Transverse colon (tissue), 4 donors: ENCODE measurements around the gene MRPL19. TPM values are rescaled to one million over a fixed set of nuclear protein-coding genes. Genes with fewer than 3 reads are reported as not detected.
"Not testable (repeated sequence)": the region's sequence is repeated elsewhere in the genome, so short reads cannot be mapped to it uniquely, and the experiment has no call there.

ENCODE experiments used
- DNase-seq: peaks from one replicate; pipeline ENCODE4 v3.0.0-alpha.2; 2019
- H3K27ac ChIP-seq, 4 donors: fragments of 200-600 bp; sonication (generic); 2 replicates each; pipeline ENCODE4 v1.5.1; 2016 to 2018; ENCODE audit warnings: inconsistent platforms in 4 of 4
- H3K27me3 ChIP-seq: fragments of 200-600 bp; sonication (generic); 2 replicates; pipeline ENCODE4 v1.5.1; 2017; ENCODE audit warnings: inconsistent platforms
- H3K36me3 ChIP-seq, 4 donors: fragments of 200-600 bp; sonication (generic); 2 replicates each; pipeline ENCODE4 v1.5.1; 2017 to 2019; ENCODE audit warnings: inconsistent platforms in 4 of 4
- H3K4me1 ChIP-seq, 4 donors: fragments of 200-600 bp; sonication (generic); 2 replicates each; pipeline ENCODE4 v1.5.1; 2017 to 2020; ENCODE audit warnings: inconsistent platforms in 4 of 4
- H3K4me3 ChIP-seq, 4 donors: fragments of 200-600 bp; sonication (generic); 1 replicate in 1 of 4; 2 replicates in 3 of 4; pipeline versions ENCODE4 v1.5.1 to v1.6.1; 2017 to 2019; ENCODE audit warnings: inconsistent platforms in 4 of 4
- H3K9me3 ChIP-seq, 2 donors: fragments of 200-600 bp; sonication (generic); 2 replicates each; pipeline ENCODE4 v1.5.1; 2017 to 2019; ENCODE audit warnings: inconsistent platforms in 2 of 2
- CTCF ChIP-seq, 5 experiments: fragments of 200-600 bp in 3 of 5; fragments of 450-650 bp in 2 of 5; sonication (generic) in 3 of 5; IDR thresholded peaks; 1 replicate in 2 of 5; 2 replicates in 3 of 5; pipeline ENCODE4 v1.5.1; 2016 to 2017; ENCODE audit warnings: antibody characterized with exemption in 5 of 5, inconsistent platforms in 3 of 5, mild to moderate bottlenecking in 2 of 5, moderate library complexity in 1 of 5
- EP300 ChIP-seq: sonication (generic); formaldehyde crosslinking; IDR thresholded peaks from one replicate; pipeline ENCODE4 v1.6.1; 2017; ENCODE audit warnings: antibody characterized with exemption, low read depth
- POLR2A ChIP-seq: fragments of 450-650 bp; IDR thresholded peaks from one replicate; pipeline ENCODE4 v1.6.1; 2016; ENCODE audit warnings: antibody characterized with exemption, mild to moderate bottlenecking, moderate library complexity
- POLR2AphosphoS5 ChIP-seq, 3 donors: sonication (generic); formaldehyde crosslinking; IDR thresholded peaks; one replicate each; pipeline ENCODE4 v1.6.1; 2016; ENCODE audit warnings: antibody characterized with exemption in 3 of 3
- WGBS, 2 donors: methylation state at CpG; one replicate each; pipeline ENCODE4 v1.1.5; 2018; ENCODE audit warnings: low coverage in 1 of 2; 5-methylcytosine and 5-hydroxymethylcytosine counted together
- in situ Hi-C, 4 donors: fragments of 200-750 bp; cut with MboI; loops; one replicate each; pipeline versions ENCODE4 v1.15.0 to v1.15.1; 2017; ENCODE audit warnings: low sequenced_read_pairs in 3 of 4, low pct_ligation_motif_present in 1 of 4, low pct_unique_long_range_greater_than_20kb in 1 of 4
- intact Hi-C: fragments of 100-400 bp; cut with DNase I; formaldehyde crosslinking; loops from one replicate; pipeline ENCODE4 v1.15.1; 2023; ENCODE audit warnings: low total_unique reads
- total RNA-seq, 4 donors: library from RNA; depleted of rRNA; stranded (reverse); fragments of >200 nt; gene quantifications; one replicate each; pipeline ENCODE4 v1.1.0, GENCODE V29; 2016

Gene MRPL19
- total RNA-seq, 4 donors from 2014 or later, result 4.4 to 131 (median 27.4) TPM

- WGBS, 2 donors, result 2% methylated on average over 53 of the region's 66 CpGs; no CpG with 5 or more reads in 1 of the 2 donors
- intact Hi-C loops, result no loop called here
- DNase-seq, result peak; percentile 90
Measured at GRCh38 chr2:75710577-75711253, 64.1 kb downstream of the MRPL19 start, which contains the start of gene GCFC2. GCFC2 (minus strand) TSS chr2:75710915; CDS start chr2:75710855, 60 bp downstream.

GRCh38 chr2:75711590-75711989, 65.0 kb downstream of the MRPL19 start:
- H3K27ac ChIP-seq, H3K36me3 ChIP-seq, H3K27me3 ChIP-seq, DNase-seq, intact Hi-C loops, H3K9me3 ChIP-seq, in situ Hi-C loops: not testable (repeated sequence)
- Histone ChIP-seq H3K4me3 (peak overlapping the region in 1 of 4 donors; percentile 85), H3K4me1 (peaks cover 4 to 22% (median 15%) of the 10 kb centered on the region in 4 donors)
- 96% methylated on average over 31 of the region's 31 CpGs; no CpG with 5 or more reads in 1 of the 2 donors for WGBS, 2 donors

More at GRCh38 chr2:75710577-75711253, 64.1 kb downstream of the MRPL19 start, which contains the start of gene GCFC2:
- Histone ChIP-seq H3K27me3 (no peaks in the 10 kb centered on the region), H3K4me1 (peaks cover 4 to 22% (median 15%) of the 10 kb centered on the region in 4 donors), H3K27ac (peak within 1 kb of the TSS; percentile 88 to 95 (median 93)), H3K36me3 (no peaks in the 10 kb centered on the region), H3K9me3 (no peaks in the 10 kb centered on the region), H3K4me3 (peak within 1 kb of the TSS; percentile 49 to 85 (median 72))
- TF ChIP-seq EP300 (no peak), CTCF (IDR thresholded peaks at IDR 0.05) (peak in 4 of 5 experiments; percentile 39 to 55 (median 42)), POLR2AphosphoS5 (IDR thresholded peaks at IDR 0.05) (peak; percentile 18 to 67 (median 38)), POLR2A (peak; percentile 51)
- in situ Hi-C loops, result no loop called here

- 58 to 84% methylated on average over 3 of the region's 3 CpGs for WGBS, 2 donors
- Histone ChIP-seq H3K36me3 (no peaks in the 10 kb centered on the region), H3K27ac (no peak overlapping the region), H3K27me3 (no peaks in the 10 kb centered on the region), H3K9me3 (peaks cover 0 to 5% of the 10 kb centered on the region in 2 donors), H3K4me3 (no peak overlapping the region), H3K4me1 (peaks cover 0 to 1% (median under 1%) of the 10 kb centered on the region in 4 donors)
- DNase-seq, result no peak
- no peak for TF ChIP-seq CTCF (IDR thresholded peaks at IDR 0.05)
- TF ChIP-seq EP300, result no peak
- no peak for TF ChIP-seq POLR2A
- TF ChIP-seq POLR2AphosphoS5 (IDR thresholded peaks at IDR 0.05), result no peak
- in situ Hi-C loops, result no loop called here
- intact Hi-C loops, result no loop called here
Measured at GRCh38 chr2:75716406-75716805, 69.8 kb downstream of the MRPL19 start.

GRCh38 chr2:75719616-75720015, 73.0 kb downstream of the MRPL19 start:
- 67 to 78% methylated on average over 1 of the region's 1 CpG for WGBS, 2 donors
- H3K36me3 ChIP-seq, result no peaks in the 10 kb centered on the region
- intact Hi-C loops (loop anchor here (2.0 kb wide), 1 partner anchor 55 kb away; no protein-coding TSS in a partner anchor), in situ Hi-C loops (no loop called here)
- H3K27ac ChIP-seq, result no peak overlapping the region
- DNase-seq, result no peak
- H3K27me3 ChIP-seq, result no peaks in the 10 kb centered on the region
- peaks cover 0 to 5% of the 10 kb centered on the region in 2 donors for H3K9me3 ChIP-seq
- TF ChIP-seq POLR2AphosphoS5 (IDR thresholded peaks at IDR 0.05) (no peak), CTCF (IDR thresholded peaks at IDR 0.05) (no peak), EP300 (no peak), POLR2A (no peak)
- H3K4me1 ChIP-seq, result no peaks in the 10 kb centered on the region
- H3K4me3 ChIP-seq, result no peak overlapping the region
